Fibroblast of lung (primary cell): ENCODE measurements around the gene ATP10D.

Experiments used
- EZH2 ChIP-seq: IDR thresholded peaks from 2 replicates; pipeline ENCODE4 v1.5.1; 2012; ENCODE audit warnings: low read length, control low read depth, mild to moderate bottlenecking; ENCODE audit errors: missing control alignments
- TF ChIP-seq, protein P1 (sequence below), 2 donors: IDR thresholded peaks in 1 of 2; conservative IDR thresholded peaks in 1 of 2; 1 replicate in 1 of 2; 2 replicates in 1 of 2; pipeline ENCODE4 v1.5.1; 2011 to 2012; ENCODE audit warnings: low read length in 2 of 2, control low read depth in 1 of 2, inconsistent platforms in 1 of 2, low read depth in 1 of 2, mild to moderate bottlenecking in 1 of 2

- TF ChIP-seq, protein P1, sequence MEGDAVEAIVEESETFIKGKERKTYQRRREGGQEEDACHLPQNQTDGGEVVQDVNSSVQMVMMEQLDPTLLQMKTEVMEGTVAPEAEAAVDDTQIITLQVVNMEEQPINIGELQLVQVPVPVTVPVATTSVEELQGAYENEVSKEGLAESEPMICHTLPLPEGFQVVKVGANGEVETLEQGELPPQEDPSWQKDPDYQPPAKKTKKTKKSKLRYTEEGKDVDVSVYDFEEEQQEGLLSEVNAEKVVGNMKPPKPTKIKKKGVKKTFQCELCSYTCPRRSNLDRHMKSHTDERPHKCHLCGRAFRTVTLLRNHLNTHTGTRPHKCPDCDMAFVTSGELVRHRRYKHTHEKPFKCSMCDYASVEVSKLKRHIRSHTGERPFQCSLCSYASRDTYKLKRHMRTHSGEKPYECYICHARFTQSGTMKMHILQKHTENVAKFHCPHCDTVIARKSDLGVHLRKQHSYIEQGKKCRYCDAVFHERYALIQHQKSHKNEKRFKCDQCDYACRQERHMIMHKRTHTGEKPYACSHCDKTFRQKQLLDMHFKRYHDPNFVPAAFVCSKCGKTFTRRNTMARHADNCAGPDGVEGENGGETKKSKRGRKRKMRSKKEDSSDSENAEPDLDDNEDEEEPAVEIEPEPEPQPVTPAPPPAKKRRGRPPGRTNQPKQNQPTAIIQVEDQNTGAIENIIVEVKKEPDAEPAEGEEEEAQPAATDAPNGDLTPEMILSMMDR (conservative IDR thresholded peaks at IDR 0.05 in 1 of 2, IDR thresholded peaks at IDR 0.05 in 1 of 2; ENCODE audit: low read depth in 1 of 2, low read length in 2 of 2): no peak
- no peak for TF ChIP-seq EZH2
Measured at GRCh38 chr4:47465004-47465403, 20.1 kb upstream of the ATP10D start.
